Choroid plexus epithelial cell (primary cell): ENCODE results near the gene PROCA1.
"Not testable (repeated sequence)": the region's sequence is repeated elsewhere in the genome, so short reads cannot be mapped to it uniquely, and the experiment has no call there.

ENCODE experiments used
- DNase-seq: peaks from one replicate; pipeline ENCODE4 v3.0.0-alpha.2; 2010; ENCODE audit warnings: low read depth
- H3K4me3 ChIP-seq: 2 replicates; pipeline ENCODE4 v1.5.1; 2011; ENCODE audit warnings: low read depth, mild to moderate bottlenecking, control low read depth, low read length, moderate library complexity
- CTCF ChIP-seq: conservative IDR thresholded peaks from 2 replicates; pipeline ENCODE4 v1.5.1; 2011; ENCODE audit warnings: low read depth, mild to moderate bottlenecking, control low read depth, inconsistent platforms, low read length, moderate library complexity

Gene PROCA1

DNA sequence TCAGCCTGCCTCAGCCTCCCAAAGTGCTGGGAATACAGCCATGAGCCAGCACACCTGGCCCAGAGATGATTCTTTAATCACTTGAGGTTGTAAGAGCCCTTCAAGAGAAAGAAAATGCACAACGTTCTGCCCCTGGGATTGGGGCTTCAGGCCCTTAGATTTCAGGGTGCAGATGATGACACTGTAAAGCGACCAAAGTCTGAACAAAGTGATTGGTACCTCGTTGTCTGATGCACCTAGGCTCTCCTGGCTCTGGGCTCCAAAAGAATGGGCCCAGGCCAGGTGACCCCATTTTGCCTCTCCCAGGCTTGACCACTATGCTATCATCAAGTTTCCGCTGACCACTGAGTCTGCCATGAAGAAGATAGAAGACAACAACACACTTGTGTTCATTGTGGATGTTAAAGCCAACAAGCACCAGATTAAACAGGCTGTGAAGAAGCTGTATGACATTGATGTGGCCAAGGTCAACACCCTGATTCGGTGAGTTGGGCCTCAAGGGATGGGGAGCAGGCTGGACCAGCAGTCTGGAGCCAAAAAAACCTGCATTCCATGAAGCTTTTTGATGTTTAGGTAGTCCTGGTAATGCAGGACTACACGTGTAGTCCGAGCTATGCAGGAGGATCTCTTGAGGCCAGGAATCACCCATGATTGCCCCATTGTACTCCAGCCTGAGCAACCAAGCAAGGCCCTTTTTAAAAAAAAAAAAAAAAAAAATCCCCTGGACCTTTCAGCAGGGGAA is 10.9 kb upstream of the PROCA1 start:
- TF ChIP-seq CTCF = no peak
- H3K4me3 ChIP-seq = no peak overlapping the region
- no peak for DNase-seq

GRCh38 chr17:28720997-28721329 is 9.3 kb upstream of the PROCA1 start:
- DNase-seq = not testable (repeated sequence)
- H3K4me3 ChIP-seq = peak overlapping the region; percentile 99

DNA sequence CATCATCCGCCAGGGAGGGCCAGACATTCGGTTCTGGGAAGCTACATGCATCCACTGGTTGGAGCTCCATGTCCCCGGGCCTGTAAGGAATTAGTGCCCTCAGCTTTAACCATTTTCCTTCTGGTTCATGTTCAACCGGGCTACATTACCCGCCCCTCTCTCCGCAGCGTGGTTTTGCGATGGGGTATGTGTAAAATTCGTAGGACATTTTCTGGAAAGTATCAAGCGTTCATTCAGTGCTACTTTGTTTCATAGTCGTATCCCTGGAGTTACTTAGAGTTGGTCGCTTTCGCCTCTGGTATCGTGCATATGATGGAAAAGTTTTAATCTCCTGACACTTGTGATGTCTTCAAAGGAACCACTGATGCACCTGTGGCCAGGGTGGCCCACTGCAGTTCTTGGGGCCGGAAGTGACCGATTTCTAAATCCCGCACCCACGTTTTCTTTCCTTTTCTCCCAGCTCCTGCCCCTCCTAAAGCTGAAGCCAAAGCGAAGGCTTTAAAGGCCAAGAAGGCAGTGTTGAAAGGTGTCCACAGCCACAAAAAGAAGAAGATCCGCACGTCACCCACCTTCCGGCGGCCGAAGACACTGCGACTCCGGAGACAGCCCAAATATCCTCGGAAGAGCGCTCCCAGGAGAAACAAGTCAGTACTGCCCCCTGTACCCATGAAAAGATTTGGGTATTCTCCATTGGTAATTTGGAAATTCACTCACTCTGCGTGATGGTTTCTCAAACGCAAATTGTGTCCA is 8.7 kb upstream of the PROCA1 start:
- TF ChIP-seq CTCF = peak; percentile 12
- no peak for DNase-seq
- H3K4me3 ChIP-seq = peak overlapping the region; percentile 99

- no peak for TF ChIP-seq CTCF
- DNase-seq = no peak
- peak overlapping the region; percentile 99 for H3K4me3 ChIP-seq
Measured at GRCh38 chr17:28719021-28719433, 7.3 kb upstream of the PROCA1 start.

- peak overlapping the region; percentile 80 for H3K4me3 ChIP-seq
- no peak for TF ChIP-seq CTCF
- peak; percentile 18 for DNase-seq
Measured at GRCh38 chr17:28718333-28719020, 6.8 kb upstream of the PROCA1 start.

DNA sequence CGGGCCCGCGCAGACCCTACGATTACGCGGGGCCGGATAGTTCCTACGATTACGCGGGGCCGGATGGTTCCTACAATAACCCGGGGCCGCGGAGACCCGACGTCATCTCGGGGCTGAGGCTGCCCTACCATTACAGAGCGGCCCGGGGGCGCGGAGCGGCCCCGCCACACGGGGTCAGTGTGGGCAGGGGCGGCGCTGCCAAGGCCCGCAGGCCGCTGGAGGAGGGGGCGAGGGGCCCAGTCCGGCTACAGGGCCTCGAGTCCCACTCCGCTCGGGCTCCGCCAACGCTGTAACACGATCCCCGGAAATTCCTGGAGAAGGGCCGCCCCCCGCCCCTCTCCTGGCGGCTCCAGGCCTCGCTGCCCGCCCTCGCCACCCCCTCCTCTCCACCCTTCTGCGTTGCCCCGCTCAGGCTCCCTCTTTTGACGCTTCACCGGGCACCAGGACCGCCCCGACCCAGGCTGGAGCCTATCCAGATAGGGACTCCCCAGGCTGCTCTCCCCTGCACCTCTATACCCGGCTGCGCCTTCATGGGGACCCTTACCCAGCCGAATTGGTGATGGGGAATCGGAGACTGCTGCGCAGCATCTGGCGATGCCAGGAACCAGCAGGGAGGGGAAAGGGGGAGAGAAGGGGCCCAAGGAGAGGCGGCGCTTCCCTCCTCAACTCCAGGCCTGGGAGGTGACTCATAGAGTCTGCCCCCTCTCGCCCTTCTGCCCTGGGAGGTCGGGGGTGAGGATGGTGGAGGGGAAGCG is 6.1 kb upstream of the PROCA1 start, which contains the start of gene RAB34:
Gene RAB34 (minus strand): TSS at position 291 of the 755 bp plus-strand sequence. CDS start 602 bp downstream, outside the sequence.
- peak within 1 kb of the TSS; percentile 80 for H3K4me3 ChIP-seq
- no peak for TF ChIP-seq CTCF
- peak; percentile 83 for DNase-seq
